RPMI7951 (cell line): ENCODE measurements around the gene C16orf90. TPM values are rescaled to one million over a fixed set of nuclear protein-coding genes. Genes with fewer than 3 reads are reported as not detected.
"Not testable (repeated sequence)": the region's sequence is repeated elsewhere in the genome, so short reads cannot be mapped to it uniquely, and the experiment has no call there.

Experiments
- DNase-seq: peaks from one replicate; pipeline ENCODE4 v3.0.0-alpha.2; 2012; ENCODE audit warnings: low read depth
- total RNA-seq: library from RNA; depleted of rRNA; stranded (reverse); fragments of >200 nt; shearing (Covaris generic); gene quantifications from 2 replicates; pipeline ENCODE4 v1.2.3, GENCODE V29; 2014

Gene C16orf90
- total RNA-seq, 1 experiment from 2014 or later = not detected

DNA sequence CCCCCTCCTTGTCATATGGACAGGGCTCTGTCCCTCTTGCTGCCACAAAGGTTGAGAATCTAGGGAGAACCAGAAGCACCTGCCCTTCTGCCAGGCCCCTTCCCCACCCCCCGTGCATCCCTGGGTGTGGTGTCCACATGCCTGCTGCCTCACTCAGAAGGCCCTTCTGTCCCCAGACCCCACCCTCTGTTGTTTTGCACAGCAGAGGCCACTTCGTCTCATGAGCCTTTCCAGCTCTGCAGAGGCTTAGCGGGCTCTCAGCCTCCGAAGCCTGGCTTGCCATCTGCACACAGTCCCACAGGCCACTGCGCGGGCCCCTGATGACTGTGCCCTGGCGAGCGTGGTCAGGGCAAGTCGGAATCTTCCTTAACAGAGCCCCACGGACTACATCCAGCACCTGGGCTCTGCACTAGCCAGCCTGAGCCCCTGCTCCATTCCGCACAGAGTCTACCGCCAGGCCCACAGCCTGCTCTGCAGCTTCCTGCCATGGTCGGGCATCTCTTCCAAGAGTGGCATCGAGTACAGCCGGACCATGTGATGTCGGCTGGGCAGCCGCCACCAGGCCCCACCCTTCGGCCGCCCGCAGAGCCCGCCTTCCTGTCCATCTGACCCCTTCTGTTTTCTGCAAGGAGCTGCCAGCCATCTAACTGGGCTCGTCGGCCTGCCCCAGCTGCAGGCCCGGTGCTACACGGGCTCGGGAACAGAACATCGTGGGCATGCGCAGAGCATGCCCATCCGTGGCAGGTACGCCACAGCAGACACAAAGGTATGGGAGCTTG, 10.8 kb downstream of the C16orf90 start:
- DNase-seq = no peak

DNA sequence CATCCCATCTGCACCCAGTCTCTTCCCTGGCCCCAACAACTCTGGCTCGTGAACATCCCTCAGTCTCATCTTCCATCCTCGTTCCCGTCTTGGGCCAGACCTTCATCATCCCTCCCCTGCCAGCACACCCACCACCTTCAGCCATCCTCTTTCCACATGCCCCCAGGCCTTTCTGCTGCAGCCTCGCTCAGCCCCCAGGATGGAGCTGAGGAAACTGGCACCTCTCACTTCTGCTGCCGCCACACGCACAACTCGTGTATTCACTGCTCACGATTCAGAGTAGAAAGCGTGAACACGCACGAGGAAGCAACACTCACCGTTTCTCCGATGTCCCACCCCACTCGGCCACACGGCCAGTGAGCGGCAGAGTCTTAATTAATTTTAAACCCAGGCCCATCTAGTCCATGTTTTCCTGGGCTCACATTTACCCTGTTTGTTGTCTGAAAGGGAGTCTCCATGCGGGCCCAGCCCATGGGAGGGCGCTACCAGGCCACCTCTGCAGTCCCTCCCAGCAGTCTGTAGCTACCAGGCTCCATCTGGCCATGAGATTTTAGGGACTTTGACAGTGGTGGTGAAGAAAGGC, 12.5 kb downstream of the C16orf90 start:
- DNase-seq = no peak

DNA sequence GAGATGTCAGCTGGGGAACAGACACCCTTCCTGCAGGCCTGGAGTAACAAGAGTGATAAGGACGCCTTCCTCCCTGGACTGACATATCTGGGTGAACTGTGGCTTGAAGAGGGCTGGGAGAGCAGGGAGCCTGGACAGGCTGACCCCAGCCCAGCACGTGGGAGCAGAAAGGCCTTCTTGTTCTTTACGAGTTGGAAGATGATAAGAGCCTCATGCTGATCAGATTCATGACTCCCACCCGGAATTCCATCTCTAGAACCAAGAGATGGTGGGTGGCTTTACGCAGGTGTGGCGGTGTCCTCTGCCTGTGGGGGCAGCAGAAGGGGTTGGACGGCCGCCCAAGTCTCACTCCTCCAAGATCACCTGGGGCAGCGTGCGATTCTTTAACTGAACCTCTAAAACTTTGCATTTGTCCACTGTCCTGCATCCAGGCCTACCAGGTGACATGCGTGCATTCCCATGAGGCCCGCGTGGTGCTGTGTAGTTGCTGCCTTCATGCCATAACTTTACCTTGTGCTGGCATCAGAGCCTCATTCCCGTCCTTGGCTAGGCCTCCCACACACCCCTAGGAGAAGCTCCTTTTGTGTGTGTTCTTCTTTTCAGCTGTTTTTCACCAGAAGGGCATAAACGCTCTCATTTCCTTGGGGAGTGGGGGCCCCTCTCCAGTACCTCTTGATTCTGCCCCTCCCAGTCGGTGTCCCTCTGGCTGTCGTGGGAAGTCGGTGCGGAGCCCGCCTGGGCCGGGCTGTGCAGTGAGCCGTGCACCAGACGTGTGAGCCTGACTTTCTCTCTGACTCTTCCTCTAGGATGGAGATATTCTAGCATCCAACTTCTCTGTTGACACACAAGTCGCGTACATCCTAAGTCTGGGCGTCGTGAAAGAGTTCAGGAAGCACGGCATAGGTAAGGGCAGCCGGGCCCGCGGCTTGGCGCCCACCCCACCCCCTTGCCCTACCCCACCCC, 13.3 kb downstream of the C16orf90 start:
- no peak for DNase-seq

DNA sequence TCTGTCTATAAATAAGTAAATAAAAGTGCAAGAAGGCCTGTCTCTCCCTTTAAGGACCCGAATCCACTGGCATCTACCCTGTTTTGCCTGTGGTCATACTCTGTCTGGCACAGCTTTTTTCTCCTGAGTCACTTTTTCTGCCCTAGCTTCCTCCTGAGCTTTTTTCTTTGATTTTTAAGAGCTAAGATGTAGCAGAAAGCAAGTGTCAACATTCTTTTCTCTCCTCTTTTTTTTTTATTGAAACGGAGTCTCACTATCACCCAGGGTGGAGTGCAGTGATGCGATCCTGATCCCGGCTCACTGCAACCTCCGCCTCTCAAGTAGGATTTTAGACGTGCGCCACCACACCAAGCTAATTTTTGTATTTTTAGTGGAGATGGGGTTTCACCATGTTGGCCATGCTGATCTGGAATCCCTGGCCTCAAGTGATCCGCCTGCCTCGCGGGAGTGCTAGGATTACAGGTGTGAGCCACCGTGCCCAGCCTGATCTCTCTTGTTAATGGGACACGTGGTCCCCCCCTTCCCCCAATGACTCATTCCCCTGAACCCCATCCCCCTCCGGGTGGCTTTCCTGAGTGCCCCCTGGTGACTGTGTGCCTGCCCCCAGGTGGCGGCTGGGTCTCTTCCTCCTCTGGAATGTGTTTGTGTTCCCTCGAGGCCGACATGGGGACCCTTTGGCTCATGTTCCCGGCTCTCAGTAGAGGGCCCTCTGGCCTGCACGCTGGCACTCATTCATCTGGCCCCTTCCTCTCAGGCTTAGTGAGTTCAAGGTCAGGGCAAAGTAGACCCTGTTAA, 14.2 kb downstream of the C16orf90 start:
- DNase-seq = no peak

DNA sequence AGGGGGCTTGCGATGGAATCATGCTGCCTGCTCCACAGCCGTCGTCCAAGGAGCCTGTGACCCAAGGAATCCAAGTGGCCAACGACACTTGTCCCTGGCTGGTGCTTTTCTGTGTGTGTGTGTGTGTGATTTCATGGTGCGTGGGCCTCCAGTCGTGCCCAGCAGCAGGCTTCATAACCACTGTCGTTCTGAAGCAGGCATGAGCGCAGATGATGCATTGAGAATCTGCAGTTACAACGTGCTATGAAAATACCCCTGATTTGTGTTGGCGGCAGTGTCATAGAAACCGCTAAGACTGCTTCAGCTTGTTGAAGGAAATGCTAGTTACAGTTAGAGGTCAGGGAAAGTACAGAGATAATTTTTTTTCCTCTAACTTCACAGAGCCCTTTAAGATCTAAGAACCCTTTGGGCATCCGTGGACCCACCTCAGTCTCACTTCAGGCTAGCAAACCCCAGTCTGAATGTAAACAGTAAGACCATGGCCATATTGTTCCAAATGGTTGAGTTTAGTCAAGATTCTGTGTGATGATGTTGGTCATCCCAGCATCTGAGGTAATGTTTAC, 15.6 kb downstream of the C16orf90 start:
- no peak for DNase-seq

DNA sequence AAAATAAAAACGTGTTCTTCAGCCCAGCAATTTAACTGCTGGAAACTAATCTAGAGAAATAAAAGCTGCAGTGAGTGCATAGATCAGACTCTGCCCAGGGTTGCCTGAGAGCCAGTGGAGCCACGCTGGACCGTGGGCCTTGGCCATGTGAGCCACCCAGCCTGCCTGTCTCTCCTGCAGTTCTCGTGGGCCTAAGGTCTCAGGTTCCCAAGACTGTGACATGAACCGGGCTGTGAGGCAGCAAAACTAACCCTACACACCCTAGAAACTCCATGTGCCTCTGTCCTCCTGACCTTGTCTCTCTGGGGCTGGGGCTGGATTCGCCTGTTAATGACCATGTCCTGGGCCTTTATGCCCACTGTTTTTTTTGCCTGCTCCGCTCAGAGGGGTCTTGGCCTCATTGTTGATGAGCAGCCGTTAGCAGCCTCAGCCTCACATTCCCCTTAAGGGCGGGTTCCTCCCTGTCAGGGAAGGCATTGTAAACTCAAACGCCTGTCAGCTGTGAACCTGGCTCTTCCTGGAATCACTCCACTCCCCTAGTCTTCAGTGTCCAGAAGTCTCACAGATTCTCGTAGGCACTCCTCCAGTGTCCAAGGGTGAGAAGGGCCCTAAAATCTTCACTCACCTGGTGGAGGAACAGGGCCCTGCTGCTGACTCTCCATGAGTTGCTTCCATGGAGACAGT, 16.9 kb downstream of the C16orf90 start:
- no peak for DNase-seq

DNA sequence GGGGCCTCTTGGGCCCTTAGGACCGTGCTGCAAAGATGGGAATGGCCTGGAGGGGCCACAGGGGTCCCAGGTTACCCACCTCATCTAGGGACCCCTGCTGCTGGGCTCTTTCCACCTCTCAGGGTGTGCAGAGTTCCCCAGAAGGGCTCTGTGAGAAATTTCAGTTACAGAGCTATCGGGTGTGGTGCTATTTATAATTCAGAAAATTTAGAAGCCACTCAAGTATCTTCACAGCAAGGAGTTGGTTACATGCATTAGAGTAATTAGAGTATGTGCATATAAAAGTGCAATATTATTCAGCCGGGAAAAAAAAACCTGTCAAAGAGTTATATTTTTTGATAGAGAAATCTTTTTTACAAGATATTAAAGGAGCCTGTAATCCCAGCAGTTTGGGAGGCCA, 18.9 kb downstream of the C16orf90 start:
- no peak for DNase-seq

DNA sequence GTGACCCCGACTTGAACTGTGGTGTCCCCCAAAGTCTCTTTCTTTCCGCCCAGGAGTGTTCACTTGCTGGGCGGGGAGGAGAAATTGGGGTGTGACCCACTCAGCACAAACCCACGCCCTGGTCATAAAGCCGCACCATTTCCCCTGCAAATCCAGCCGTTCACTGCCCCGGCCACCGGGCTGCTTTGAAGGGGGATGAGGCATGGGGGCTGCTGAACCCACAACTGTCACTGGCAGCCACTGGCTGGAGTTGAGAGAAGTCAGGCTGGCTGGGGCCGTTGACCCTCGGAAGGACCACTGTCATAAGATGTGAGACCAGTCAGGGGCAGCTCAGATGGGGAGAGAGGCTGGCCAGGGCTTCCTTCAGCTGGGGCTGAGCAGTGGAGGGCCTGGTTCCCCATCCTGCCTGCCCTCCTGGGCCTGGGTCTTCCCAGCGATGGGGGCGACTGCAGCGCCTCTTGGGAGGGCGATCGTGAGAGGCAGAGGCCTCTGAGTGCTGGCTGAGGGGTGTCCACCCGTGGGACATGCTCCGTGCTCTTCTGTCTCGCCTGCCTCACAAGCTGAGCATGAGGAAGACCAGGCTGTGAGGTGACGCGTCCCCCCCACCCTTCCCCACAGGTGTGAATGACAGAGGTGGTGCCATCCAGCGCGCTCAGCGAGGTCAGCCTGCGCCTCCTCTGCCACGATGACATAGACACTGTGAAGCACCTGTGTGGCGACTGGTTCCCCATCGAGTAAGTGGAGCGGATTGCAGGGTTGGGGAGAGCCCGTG, 19.5 kb downstream of the C16orf90 start:
- DNase-seq = no peak

DNA sequence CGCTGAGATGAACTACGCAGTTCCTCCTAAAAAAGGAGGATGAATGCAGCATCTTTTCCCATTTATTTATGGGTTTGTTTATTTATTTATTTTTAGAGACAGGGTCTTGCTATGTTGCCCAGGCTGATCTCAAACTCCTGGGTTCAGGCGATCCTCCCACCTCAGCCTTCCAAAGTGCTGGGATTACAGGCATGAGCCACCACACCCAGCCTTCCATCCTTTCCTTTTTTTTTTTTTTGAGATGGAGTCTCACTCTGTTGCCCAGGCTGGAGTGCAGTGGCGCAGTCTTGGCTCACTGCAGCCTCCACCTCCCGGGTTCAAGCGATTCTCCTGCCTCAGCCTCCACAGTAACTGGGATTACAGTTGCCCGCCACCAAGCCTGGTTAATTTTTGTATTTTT, 20.4 kb downstream of the C16orf90 start:
- not testable (repeated sequence) for DNase-seq

DNA sequence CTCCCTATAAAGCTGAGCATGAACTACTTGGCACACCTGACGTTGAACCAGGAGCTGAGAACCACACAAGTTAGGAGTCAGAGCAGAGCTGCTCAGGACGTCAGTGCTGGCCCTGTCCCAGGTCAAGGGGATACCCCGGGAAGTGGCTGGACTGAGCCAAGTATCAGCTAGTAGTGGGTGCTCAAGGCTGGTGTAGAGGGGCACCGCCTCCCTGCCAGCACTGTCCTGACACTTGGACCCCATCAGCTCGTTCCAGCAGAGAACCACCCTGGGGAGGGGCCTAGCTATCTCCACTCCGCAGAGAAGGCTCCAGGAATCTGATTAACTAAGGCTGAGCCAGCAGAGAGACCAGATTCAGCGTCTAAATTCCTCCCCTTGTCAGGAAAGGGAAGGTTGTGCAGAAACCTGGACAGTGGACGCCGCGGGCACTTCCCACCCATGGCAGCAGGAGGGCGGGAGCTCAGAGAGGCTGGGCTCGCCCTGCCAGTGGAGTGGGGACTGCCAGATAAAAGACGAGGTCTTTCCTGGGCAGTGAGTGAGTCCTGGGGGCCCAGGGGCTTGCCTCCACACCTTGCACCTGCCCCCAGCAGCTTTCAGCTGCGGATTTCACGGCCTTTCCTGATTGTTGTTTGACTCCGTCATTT, 21.0 kb downstream of the C16orf90 start:
- no peak for DNase-seq

DNA sequence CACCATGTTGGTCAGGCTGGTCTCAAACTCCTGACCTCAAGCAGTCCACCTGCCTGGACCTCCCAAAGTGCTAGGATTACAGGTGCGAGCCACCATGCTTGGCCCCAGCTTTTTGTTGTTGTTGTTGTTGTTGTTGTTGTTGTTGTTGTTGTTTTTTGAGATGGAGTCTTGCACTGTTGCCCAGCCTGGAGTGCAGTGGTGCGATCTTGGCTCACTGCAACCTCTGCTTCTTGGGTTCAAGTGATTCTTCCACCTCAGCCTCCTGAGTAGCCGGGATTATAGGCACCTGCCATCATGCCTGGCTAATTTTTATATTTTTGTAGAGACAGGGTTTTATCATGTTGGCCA, 21.7 kb downstream of the C16orf90 start:
- DNase-seq = not testable (repeated sequence)

DNA sequence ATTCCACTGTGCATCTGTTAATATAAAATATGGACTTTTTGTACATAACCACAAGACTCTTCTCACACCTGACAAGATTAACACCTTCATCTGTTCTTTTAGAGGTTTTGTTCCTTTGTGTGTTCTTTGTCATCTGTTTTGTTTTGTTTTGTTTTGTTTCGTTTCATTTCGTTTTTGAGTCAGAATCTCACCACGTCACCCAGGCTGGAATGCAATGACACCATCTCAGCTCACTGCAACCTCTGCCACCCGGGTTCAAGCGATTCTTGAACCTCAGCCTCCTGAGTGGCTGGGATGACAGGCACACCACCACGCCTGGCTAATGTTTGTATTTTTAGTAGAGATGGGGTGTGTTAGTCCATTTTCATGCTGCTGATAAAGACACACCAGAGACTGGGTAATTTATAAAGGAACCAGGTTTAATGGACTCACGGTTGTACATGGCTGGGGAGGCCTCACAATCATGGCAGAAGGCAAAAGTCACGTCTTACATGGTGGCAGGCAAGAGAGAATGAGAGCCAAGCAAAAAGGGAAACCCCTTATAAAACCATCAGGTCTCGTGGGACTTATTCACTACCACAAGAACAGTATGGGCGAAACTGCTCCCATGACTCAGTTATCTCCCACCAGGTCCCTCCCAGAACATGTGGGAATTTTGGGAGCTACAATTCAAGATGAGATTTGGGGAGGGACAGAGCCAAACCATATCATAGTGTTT, 22.3 kb downstream of the C16orf90 start:
- no peak for DNase-seq

DNA sequence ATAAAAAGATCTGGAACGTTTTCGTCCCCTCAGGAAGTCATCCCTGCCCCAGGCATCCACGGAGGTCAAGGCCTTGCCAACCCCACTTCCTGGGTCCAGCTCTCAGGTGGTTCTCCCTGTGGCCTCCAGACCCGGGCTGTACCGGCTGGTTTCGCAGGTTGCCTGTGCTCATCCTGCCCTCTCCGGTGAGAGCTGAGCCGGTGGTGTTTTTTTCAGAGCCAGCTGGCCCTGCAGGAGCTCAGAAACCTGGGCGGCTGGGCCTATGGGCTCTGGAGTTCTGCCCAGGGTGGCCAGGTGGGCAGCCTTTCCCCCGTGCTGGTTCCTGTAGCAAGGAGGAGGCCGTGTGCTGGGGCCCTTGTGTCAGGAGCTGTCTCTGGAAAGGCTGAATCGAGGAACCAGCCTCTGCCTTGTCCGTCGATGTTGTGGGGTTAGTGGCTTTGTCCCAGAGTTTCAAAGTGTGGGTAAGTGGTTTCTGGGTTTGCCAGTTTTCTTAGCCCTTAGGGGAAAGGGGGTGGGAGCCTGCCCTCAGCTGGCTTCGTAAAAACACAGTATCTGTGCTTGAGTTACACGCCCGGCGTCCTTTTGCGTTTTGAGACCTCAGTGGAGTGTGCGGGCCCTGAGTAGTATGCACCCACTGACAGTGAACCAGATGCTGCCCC, 23.6 kb downstream of the C16orf90 start:
- no peak for DNase-seq

DNA sequence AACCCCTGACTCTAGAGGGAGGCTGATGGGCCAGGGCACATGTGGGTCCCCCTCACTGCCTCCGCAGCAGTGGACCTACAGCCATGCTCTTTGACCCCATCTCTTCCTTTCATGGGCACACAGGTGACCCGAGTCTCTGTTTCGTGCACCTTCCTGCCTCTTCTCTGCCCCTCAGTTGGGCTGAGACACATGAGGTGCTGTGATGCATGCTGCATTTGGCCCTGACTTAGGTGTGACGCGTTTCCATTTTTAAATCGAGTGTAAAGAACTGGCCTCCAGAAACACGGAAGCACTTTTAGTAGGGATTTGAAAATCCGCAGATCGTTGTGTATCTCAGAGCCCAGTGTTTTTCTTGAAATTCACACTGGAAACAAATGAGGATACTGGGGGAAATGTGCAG, 24.6 kb downstream of the C16orf90 start:
- no peak for DNase-seq

DNA sequence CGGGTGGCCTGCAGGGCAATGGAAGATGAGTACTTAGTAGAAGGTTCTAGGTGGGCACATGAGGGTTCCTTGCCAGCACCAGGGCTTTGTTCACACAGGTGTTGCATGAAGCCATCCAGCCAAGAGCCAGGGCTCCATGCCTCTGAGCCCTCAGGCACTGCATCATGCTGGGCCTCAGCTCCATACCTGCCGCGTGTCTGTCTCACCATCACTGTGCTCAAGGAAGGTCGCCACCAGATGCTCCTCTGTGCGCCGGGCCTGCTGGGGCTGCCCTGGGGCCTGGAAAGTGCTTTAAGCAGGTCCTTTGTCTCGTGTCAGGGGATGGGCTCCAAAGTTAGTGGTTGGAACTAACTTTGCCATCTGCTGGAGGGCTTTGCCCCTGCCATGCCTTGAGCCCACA, 25.6 kb downstream of the C16orf90 start:
- no peak for DNase-seq

DNA sequence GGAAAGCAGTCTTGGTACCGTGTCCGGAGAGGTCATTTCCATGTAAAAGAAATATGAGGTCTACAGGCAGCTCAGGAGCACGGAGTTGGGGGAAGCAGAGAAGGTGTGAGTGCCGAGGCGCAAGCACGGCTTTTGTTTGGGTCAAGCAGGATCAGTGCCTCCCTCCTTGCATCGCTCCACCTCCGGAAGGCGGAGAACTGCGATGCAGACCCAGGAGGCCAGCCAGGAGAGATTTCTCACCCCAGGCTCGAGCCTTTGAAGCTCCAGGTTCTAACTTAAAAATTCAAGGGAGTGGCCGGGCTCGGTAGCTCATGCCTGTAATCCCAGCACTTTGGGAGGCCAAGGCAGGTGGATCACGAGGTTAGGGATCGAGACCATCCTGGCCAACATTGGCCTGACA, 26.8 kb downstream of the C16orf90 start:
- no peak for DNase-seq

DNA sequence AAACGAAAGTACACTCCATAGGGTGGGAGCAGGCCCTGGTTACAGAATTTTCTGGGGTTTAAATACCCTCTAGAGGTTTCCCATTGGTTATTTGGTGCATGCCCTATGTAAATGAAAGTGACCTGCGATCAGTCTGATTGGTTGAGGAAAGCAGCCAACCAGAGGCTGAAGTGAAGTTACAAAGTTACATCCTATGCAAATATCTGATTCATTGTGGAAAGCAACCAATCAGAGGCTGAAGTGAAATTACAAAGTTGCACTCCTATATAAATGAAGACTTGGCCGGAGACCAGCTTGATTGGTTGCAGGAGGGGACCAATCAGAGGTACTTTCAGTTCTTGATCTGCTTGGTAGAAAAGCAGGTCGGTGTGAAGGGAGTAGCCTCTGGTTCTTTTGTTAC, 27.4 kb downstream of the C16orf90 start:
- no peak for DNase-seq

DNA sequence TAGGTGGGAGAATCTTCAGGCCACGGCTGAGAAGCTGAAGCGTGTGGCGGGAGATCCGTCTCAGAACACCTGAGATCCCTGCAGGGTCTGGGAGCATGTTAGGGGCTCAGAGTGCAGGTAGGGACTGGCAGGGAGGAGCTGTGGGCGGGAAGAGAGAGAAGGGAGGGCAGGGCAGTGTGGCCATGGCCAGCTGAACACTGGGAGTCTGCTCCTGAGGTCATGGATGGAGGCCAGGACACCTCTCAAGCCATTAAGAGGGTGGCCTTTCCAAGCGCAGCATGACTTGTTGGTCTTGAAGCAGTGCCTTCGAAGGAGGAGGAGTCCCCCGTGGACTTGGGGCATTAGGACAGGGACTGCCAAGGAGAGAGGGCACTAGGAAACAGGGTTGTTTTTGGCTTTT, 28.1 kb downstream of the C16orf90 start:
- no peak for DNase-seq
